Eye (tissue), 1 donor: ENCODE measurements around the gene GADL1.
A peak's percentile ranks its signal among the peaks of the same experiment; 100 is the strongest.

Source experiments
- DNase-seq: peaks from one replicate; pipeline ENCODE4 v3.0.0-alpha.2; 2015

The GADL1 gene

GRCh38 chr3:30810625-30811024 is 83.8 kb downstream of the GADL1 start:
- DNase-seq, result no peak

GRCh38 chr3:30805695-30806094 is 88.8 kb downstream of the GADL1 start:
- no peak for DNase-seq

GRCh38 chr3:30804984-30805383 is 89.5 kb downstream of the GADL1 start:
- DNase-seq, result no peak

- no peak for DNase-seq
These were observed 99.3 kb downstream of the GADL1 start for GRCh38 chr3:30795176-30795575.

- DNase-seq, result no peak
These were observed 100.7 kb downstream of the GADL1 start for GRCh38 chr3:30793740-30794139.

GRCh38 chr3:30790150-30790549 is 104.3 kb downstream of the GADL1 start:
- DNase-seq, result no peak

- no peak for DNase-seq
These were observed 108.1 kb downstream of the GADL1 start for GRCh38 chr3:30786365-30786764.

GRCh38 chr3:30779686-30780287 is 114.7 kb downstream of the GADL1 start:
- DNase-seq, result no peak

- DNase-seq, result no peak
These were observed 115.5 kb downstream of the GADL1 start for GRCh38 chr3:30778933-30779332.

- DNase-seq, result no peak
These were observed 116.9 kb downstream of the GADL1 start for GRCh38 chr3:30777426-30778113.

- DNase-seq, result no peak
These were observed 118.2 kb downstream of the GADL1 start for GRCh38 chr3:30776186-30776815.

- peak; percentile 61 for DNase-seq
These were observed 119.4 kb downstream of the GADL1 start for GRCh38 chr3:30775040-30775439.

- DNase-seq, result no peak
These were observed 120.4 kb downstream of the GADL1 start for GRCh38 chr3:30774062-30774461.

- peak; percentile 57 for DNase-seq
These were observed 124.1 kb downstream of the GADL1 start for GRCh38 chr3:30770387-30770786.

- DNase-seq, result peak; percentile 88
These were observed 125.5 kb downstream of the GADL1 start for GRCh38 chr3:30768703-30769550.

- DNase-seq, result peak; percentile 4
These were observed 126.4 kb downstream of the GADL1 start for GRCh38 chr3:30768046-30768445.

- no peak for DNase-seq
These were observed 127.9 kb downstream of the GADL1 start for GRCh38 chr3:30766522-30766921.

GRCh38 chr3:30764891-30765290 is 129.6 kb downstream of the GADL1 start:
- DNase-seq, result no peak

GRCh38 chr3:30764281-30764680 is 130.2 kb downstream of the GADL1 start:
- DNase-seq, result no peak

- DNase-seq, result no peak
These were observed 133.1 kb downstream of the GADL1 start for GRCh38 chr3:30761374-30761773.

- no peak for DNase-seq
These were observed 133.7 kb downstream of the GADL1 start for GRCh38 chr3:30760737-30761136.

- peak; percentile 4 for DNase-seq
These were observed 134.3 kb downstream of the GADL1 start for GRCh38 chr3:30760040-30760695.

GRCh38 chr3:30756218-30756617 is 138.2 kb downstream of the GADL1 start:
- DNase-seq, result no peak
